Activated CD4-positive, alpha-beta T cell treated with anti-CD3 and anti-CD28 coated beads, Interleukin-2, amount 10 ng/mL, durations not matched to agents 7 days and 5 days (primary cell): ENCODE measurements around the gene ARID5B. TPM values are rescaled to one million over a fixed set of nuclear protein-coding genes. Genes with fewer than 3 reads are reported as not detected.

Experiments used
- CTCF ChIA-PET: fragments of 350-600 bp; sonication (Branson Sonifier 250); formaldehyde crosslinking; loops from one replicate; lab custom pipeline; 2021; ENCODE audit warnings: antibody characterized with exemption; lab: Charles Lee
- POLR2A ChIA-PET: fragments of 350-600 bp; sonication (Branson Sonifier 250); formaldehyde crosslinking; loops from one replicate; lab custom pipeline; 2021; ENCODE audit warnings: antibody characterized with exemption; lab: Charles Lee
- DNase-seq: peaks from one replicate; pipeline ENCODE4 v3.0.0-alpha.2; 2020
- H3K27ac Mint-ChIP-seq: one replicate; pipeline ENCODE4 v1.8.0; 2021; ENCODE audit warnings: mild to moderate bottlenecking, moderate library complexity, mixed read lengths
- H3K27me3 Mint-ChIP-seq: one replicate; pipeline ENCODE4 v1.8.0; 2021; ENCODE audit warnings: mixed read lengths
- H3K36me3 Mint-ChIP-seq: one replicate; pipeline ENCODE4 v1.8.0; 2021; ENCODE audit warnings: low read depth, mixed read lengths
- H3K4me1 Mint-ChIP-seq: one replicate; pipeline ENCODE4 v1.8.0; 2021; ENCODE audit warnings: mixed read lengths
- H3K4me3 Mint-ChIP-seq: one replicate; pipeline ENCODE4 v1.8.0; 2021; ENCODE audit warnings: mild to moderate bottlenecking, moderate library complexity, mixed read lengths
- H3K9me3 Mint-ChIP-seq: one replicate; pipeline ENCODE4 v1.8.0; 2021; ENCODE audit warnings: mixed read lengths
- total RNA-seq, 2 experiments: library from RNA; stranded (reverse); gene quantifications; one replicate each; pipeline ENCODE4 v1.2.3, GENCODE V29; 2021

ARID5B gene
- total RNA-seq, 2 experiments from 2014 or later, result 41.2 to 42.9 TPM

DNA sequence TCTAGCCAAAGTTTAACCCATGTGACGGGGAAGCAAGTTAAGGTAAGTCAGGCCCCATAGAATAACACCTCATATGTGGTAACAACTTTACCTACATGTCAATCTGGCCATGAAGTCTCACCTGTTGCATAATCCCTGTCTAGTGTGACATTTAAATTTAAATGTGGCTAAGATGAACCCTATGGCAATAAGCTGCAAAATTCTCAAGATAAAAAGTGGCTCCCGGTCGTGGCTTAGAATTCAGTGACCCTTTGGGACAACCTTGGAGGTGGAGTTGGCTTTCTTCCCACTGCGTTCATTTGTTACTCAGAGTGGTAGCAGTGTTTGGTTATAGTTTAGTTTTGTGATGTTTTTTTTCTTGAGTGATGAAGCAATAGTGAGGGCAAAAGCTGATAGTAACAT, 90.6 kb downstream of the ARID5B start:
- H3K9me3 Mint-ChIP-seq, result peaks cover 5% of the 10 kb centered on the region
- POLR2A ChIA-PET, result no interaction called here

DNA sequence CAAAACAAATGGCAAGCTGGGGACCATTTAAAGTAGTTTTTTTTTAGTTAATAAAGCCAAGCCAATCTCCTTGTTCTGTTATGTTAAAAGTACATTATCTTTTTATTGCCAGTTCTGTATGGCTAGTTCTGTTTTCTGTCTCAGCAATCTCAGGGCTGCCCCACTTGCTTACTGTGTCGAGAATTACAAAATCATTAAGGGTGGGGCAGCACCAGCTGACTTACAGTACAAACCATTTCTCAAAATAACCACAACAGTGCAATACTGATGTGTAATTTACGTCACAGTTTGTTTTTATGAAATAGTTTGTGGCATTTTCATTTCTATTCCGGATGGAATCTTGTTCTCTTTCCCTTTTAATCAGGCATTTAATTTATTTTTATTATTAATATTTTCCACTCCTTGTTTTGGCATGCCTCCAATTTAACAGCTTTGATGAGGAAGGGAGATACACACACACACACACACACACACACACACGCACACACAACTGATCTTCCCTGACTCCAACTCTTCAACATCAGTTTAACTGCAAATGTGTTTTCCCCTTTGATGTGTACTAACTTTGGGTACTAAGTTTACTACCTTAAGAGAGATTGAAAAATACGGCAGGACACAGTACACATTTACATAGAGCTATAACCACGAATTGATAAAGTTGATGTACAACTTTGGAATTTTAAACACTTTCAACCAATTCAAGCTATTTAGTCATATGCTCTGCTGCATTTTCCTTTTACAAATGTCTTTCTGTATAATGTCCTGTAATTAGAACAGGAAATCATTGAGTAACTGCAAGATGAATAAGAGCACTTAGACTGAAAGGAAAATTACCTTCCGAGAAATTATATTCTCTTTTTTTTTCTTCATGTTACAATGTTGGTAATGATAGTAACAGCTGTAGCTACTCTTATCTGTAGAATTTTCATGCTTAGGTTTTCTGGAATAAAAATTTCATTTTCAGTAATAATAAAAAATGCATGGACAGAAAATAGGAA, 91.5 kb downstream of the ARID5B start:
- ChIA-PET POLR2A (no interaction called here), CTCF (interaction anchor here (0.8 to 2.1 kb wide), 9 partner anchors 9 to 252 kb away, joined by 3 to 9 read pairs (median 4); no protein-coding TSS in a partner anchor)
- Mint-ChIP-seq H3K4me3 (peak overlapping the region; percentile 66), H3K36me3 (peaks cover 52% of the 10 kb centered on the region), H3K4me1 (peaks cover 77% of the 10 kb centered on the region), H3K27ac (peak overlapping the region; percentile 94), H3K27me3 (no peaks in the 10 kb centered on the region), H3K9me3 (peaks cover 6% of the 10 kb centered on the region)
- DNase-seq, result peak; percentile 71

More for the DNA sequence above, 90.6 kb downstream of the ARID5B start:
- no peak for DNase-seq
- Mint-ChIP-seq H3K27ac (peak overlapping the region; percentile 94), H3K27me3 (no peaks in the 10 kb centered on the region), H3K36me3 (peaks cover 45% of the 10 kb centered on the region), H3K4me1 (peaks cover 85% of the 10 kb centered on the region), H3K4me3 (peak overlapping the region; percentile 66)
- CTCF ChIA-PET, result interaction anchor here (0.8 to 2.1 kb wide), 7 partner anchors 10 to 253 kb away, joined by 3 to 9 read pairs (median 4); no protein-coding TSS in a partner anchor

DNA sequence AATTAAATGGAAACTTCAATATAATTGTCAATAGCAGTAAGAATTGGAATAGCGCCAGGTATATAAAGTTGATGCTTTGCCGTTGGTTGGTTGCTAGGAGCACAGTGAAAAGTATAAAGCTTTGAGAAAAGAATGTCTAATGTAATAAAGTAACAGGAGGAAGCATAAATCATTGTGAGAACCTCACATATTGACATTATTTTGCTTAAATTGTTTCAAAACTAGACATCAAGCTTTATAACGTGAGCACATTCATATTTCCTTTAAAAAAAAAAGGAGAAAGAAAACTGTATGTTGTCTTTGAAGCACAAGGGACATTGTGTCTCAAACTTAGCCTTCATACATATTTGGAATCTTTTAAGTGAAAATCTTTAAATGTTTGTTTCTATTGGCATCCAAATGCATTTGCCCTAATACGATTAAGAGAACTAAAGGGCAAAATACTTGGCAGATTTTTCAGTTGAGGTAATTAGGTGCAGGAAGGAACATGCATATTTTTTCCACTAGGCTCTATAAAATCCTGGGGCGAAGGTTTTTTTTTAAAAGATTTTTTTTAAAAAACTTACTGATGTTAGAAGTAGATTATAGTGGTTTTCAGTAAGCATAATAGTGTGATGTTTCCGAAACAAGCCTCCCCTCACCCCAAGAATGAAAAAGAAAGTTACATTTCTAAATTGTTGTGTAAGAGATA, 92.4 kb downstream of the ARID5B start:
- CTCF ChIA-PET, result interaction anchor here (0.6 to 2.1 kb wide), 7 partner anchors 8 to 844 kb away, joined by 3 to 9 read pairs (median 3); no protein-coding TSS in a partner anchor
- Mint-ChIP-seq H3K27ac (peak overlapping the region; percentile 94), H3K4me3 (peak overlapping the region; percentile 66), H3K9me3 (peaks cover 10% of the 10 kb centered on the region), H3K27me3 (no peaks in the 10 kb centered on the region), H3K4me1 (peaks cover 77% of the 10 kb centered on the region), H3K36me3 (peaks cover 59% of the 10 kb centered on the region)
- peak; percentile 36 for DNase-seq
- POLR2A ChIA-PET, result interaction anchor here (0.6 kb wide), 2 partner anchors 12 to 50 kb away, joined by 3 read pairs; no protein-coding TSS in a partner anchor

DNA sequence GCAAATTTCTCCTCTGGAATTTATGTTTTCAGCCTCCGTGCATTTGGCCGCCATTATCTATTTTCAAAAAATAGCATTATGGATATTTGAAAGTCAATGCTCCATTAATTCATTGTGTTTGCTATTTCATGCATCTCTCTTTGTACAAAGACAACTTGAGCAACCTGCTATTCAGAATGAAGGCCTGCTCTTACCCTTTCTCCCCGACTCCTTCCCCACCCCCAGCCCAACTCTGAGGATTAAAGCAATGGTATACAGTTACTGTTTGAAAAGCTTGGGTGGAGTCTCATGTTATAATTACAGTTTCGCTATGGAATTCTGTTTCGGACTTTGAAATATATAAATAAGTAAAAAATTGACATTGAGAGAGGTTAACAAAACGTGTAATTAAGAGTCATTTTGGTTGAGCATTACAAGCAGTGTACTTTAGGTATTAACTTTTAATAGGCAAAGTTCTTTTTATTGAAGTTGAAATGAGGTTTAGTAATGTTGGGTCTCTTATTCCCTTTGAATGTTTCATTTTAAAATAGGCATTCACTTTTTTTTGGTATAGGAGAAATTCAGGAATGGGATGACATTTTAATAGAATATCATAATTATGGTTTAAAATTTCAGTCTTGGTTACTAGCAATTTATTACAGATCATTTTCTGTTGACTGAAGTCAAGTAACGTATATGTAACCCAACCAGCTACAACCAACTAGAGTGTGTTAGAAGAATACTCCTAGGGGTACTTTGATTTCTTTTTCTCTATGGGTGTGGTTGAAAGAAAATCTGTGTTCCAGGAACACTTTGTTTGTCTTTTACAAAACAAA, 93.1 kb downstream of the ARID5B start:
- H3K27ac Mint-ChIP-seq, result peak overlapping the region; percentile 94
- no peak for DNase-seq
- H3K27me3 Mint-ChIP-seq, result no peaks in the 10 kb centered on the region
- peaks cover 77% of the 10 kb centered on the region for H3K4me1 Mint-ChIP-seq
- peaks cover 10% of the 10 kb centered on the region for H3K9me3 Mint-ChIP-seq
- peak overlapping the region; percentile 66 for H3K4me3 Mint-ChIP-seq
- CTCF ChIA-PET, result interaction anchor here (1.2 to 1.6 kb wide), 2 partner anchors 8 to 251 kb away, joined by 3 to 5 read pairs; no protein-coding TSS in a partner anchor
- peaks cover 66% of the 10 kb centered on the region for H3K36me3 Mint-ChIP-seq
- POLR2A ChIA-PET, result interaction anchor here (0.6 kb wide), 1 partner anchor 13 kb away, joined by 3 read pairs; no protein-coding TSS in a partner anchor

DNA sequence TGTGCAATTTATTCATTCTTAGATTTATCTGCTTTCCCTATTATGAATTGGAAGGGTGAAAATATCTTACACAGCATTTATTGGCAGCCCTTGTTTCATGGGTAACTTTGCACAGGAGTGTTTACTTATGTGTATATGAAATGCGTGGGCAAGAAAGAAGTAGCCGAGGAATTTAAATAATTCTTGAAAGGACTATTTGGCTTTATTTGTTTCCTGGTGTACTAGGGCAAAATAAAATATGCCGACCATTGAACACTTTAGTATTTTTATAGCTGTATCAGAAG, 93.7 kb downstream of the ARID5B start:
- ChIA-PET POLR2A (no interaction called here), CTCF (interaction anchor here (1.2 to 1.7 kb wide), 3 partner anchors 9 to 250 kb away, joined by 3 to 6 read pairs (median 5); no protein-coding TSS in a partner anchor)
- no peak for DNase-seq
- no peaks in the 10 kb centered on the region for H3K27me3 Mint-ChIP-seq
- H3K36me3 Mint-ChIP-seq, result peaks cover 66% of the 10 kb centered on the region
- peaks cover 10% of the 10 kb centered on the region for H3K9me3 Mint-ChIP-seq
- H3K27ac Mint-ChIP-seq, result peak overlapping the region; percentile 94
- no peak overlapping the region for H3K4me3 Mint-ChIP-seq
- H3K4me1 Mint-ChIP-seq, result peaks cover 77% of the 10 kb centered on the region

DNA sequence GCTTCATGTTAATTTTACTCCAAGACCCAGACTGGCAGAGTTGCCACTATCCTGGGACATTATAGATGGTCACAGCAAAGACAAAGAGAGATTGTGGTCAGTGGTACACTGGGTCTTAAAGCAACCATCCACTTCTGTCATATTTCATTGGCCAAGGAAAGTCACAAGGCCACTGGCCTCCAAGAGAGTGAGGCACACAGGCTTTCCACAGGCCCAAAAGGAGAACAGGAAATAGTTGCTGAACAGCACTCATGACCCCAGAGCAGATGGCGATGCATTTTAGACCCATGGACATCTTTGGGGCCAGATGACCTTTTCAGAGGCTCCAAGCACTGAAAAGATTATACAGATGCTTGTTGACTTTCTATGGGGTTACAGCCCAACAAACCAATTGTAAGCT, 97.4 kb downstream of the ARID5B start:
- H3K36me3 Mint-ChIP-seq, result peaks cover 75% of the 10 kb centered on the region
- peaks cover 11% of the 10 kb centered on the region for H3K9me3 Mint-ChIP-seq
- DNase-seq, result no peak
- ChIA-PET POLR2A (no interaction called here), CTCF (interaction anchor here (0.9 to 2.0 kb wide), 3 partner anchors 11 to 246 kb away, joined by 3 to 4 read pairs (median 3); no protein-coding TSS in a partner anchor)
- no peak overlapping the region for H3K27ac Mint-ChIP-seq
- H3K4me3 Mint-ChIP-seq, result no peak overlapping the region
- H3K4me1 Mint-ChIP-seq, result peaks cover 66% of the 10 kb centered on the region
- no peaks in the 10 kb centered on the region for H3K27me3 Mint-ChIP-seq

DNA sequence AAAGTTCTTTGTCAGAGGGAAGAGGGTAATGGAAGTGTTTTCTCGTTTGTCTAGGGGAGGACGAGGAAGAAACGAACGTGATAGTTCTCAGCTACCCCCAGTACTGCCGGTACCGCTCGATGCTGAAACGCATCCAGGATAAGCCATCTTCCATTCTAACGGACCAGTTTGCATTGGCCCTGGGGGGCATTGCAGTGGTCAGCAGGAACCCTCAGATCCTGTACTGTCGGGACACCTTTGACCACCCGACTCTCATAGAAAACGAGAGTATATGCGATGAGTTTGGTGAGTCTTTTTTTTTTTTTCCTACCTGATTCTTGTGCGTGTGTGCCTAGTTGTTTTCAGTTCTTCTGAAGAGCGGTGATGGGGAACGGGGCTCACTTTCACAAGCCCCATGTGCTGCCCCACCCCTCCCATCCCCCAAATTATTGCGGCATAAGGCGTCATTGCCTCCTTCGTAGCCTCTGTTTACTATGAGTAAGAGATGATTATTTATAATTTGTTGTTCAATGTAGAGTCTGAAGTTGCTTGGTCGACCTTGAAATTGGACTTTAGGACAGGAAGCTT, 98.6 kb downstream of the ARID5B start:
- POLR2A ChIA-PET, result no interaction called here
- CTCF ChIA-PET, result no interaction called here
- H3K4me1 Mint-ChIP-seq, result peaks cover 63% of the 10 kb centered on the region
- no peak overlapping the region for H3K27ac Mint-ChIP-seq
- peaks cover 85% of the 10 kb centered on the region for H3K36me3 Mint-ChIP-seq
- H3K27me3 Mint-ChIP-seq, result no peaks in the 10 kb centered on the region
- DNase-seq, result no peak
- peaks cover 11% of the 10 kb centered on the region for H3K9me3 Mint-ChIP-seq
- H3K4me3 Mint-ChIP-seq, result no peak overlapping the region

DNA sequence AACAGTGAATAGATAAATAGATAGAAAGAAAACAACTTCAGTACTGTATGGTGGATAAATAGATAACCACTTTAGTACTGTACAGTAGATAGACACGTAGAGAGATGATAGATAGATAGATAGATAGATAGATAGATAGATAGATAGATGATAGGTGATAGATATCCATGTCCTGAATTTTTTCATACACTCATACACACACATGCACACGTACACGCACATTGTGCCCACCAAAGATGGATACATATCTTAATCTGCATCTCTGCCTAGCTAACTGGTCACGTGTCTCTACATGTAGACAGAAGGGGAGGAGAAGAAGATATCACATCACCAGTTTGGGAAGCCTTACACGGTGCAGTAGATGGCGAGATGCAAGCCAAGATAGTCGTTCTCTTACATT, 99.2 kb downstream of the ARID5B start:
- H3K27me3 Mint-ChIP-seq, result no peaks in the 10 kb centered on the region
- peaks cover 13% of the 10 kb centered on the region for H3K9me3 Mint-ChIP-seq
- ChIA-PET CTCF (no interaction called here), POLR2A (no interaction called here)
- no peak overlapping the region for H3K4me3 Mint-ChIP-seq
- H3K4me1 Mint-ChIP-seq, result peaks cover 63% of the 10 kb centered on the region
- peak overlapping the region; percentile 28 for H3K27ac Mint-ChIP-seq
- DNase-seq, result no peak
- H3K36me3 Mint-ChIP-seq, result peaks cover 88% of the 10 kb centered on the region

DNA sequence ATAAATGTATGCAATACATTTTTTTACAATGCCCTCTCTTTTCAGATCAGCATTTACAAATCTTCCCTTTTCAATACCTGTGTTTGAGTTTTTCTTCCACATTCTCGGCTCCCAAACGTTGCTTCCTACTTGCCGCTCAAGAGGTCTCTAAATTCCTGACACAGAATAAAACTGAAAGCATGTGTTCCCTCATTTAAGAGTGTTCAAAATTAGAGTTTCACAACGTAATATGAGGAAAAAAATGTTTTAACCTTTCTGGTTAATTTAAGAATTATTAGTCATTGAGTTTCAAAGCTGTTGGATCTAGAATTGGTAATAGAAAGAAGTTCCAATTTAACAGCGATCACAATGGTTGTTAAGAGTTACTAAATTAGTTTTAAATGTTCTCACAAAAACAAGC, 100.4 kb downstream of the ARID5B start:
- peaks cover 62% of the 10 kb centered on the region for H3K4me1 Mint-ChIP-seq
- no peak for DNase-seq
- CTCF ChIA-PET, result interaction anchor here (1.3 to 1.6 kb wide), 2 partner anchors 9 to 28 kb away, joined by 3 to 4 read pairs; no protein-coding TSS in a partner anchor
- H3K9me3 Mint-ChIP-seq, result peaks cover 14% of the 10 kb centered on the region
- H3K36me3 Mint-ChIP-seq, result peaks cover 92% of the 10 kb centered on the region
- no peaks in the 10 kb centered on the region for H3K27me3 Mint-ChIP-seq
- H3K27ac Mint-ChIP-seq, result peak overlapping the region; percentile 19
- POLR2A ChIA-PET, result no interaction called here
- peak overlapping the region; percentile 37 for H3K4me3 Mint-ChIP-seq

DNA sequence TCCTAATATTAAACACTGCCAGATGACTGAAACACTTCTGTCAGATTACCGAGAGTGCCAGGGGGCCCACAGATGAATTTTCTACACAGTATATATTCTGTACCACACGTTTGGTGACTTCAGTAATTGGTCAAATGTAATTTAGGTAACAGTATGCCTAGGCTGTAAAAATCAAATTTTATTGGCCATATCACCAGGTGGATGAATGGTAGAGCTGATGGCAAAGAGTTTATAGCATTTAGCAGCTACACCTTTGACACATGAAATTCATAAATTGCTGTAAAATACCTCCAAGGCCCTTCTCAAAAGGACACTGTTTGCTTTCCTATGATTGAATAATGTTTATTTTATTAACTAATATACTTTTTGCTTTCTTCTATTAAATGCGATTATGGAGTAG, 101.3 kb downstream of the ARID5B start:
- ChIA-PET POLR2A (no interaction called here), CTCF (interaction anchor here (1.3 to 1.6 kb wide), 2 partner anchors 10 to 27 kb away, joined by 3 to 4 read pairs; no protein-coding TSS in a partner anchor)
- Mint-ChIP-seq H3K27me3 (no peaks in the 10 kb centered on the region), H3K27ac (no peak overlapping the region), H3K36me3 (peaks cover 92% of the 10 kb centered on the region), H3K4me3 (no peak overlapping the region), H3K4me1 (peaks cover 67% of the 10 kb centered on the region), H3K9me3 (peaks cover 12% of the 10 kb centered on the region)
- DNase-seq, result no peak

DNA sequence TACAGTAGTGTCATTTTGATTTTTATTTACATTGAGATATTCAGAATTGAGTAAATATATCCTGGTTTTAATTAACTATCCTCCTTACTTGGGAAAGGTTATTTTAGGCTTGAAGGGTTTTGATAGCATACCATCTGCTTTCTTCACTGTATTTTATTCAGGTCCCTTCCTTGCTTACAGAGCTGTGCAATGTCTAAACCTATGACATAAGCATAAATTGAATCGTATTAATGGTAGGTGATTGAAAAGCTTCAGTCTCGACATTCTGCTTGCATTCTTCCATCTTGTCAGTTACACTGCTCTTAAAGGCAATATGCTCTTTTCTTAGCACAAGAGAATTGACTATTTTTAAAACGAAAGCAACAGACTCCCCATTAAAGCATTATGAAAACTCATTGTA, 102.5 kb downstream of the ARID5B start:
- POLR2A ChIA-PET, result no interaction called here
- H3K4me3 Mint-ChIP-seq, result no peak overlapping the region
- no peak overlapping the region for H3K27ac Mint-ChIP-seq
- peaks cover 8% of the 10 kb centered on the region for H3K9me3 Mint-ChIP-seq
- no peak for DNase-seq
- peaks cover 63% of the 10 kb centered on the region for H3K4me1 Mint-ChIP-seq
- no peaks in the 10 kb centered on the region for H3K27me3 Mint-ChIP-seq
- CTCF ChIA-PET, result interaction anchor here (1.0 to 1.2 kb wide), 3 partner anchors 11 to 101 kb away, joined by 3 to 4 read pairs (median 3); no protein-coding TSS in a partner anchor
- peaks cover 90% of the 10 kb centered on the region for H3K36me3 Mint-ChIP-seq
